Right renal cortex interstitium (tissue), 3 donors: ENCODE measurements around the gene IGF1R. TPM values are rescaled to one million over a fixed set of nuclear protein-coding genes. Genes with fewer than 3 reads are reported as not detected.

ENCODE experiments used
- DNase-seq, 3 donors: peaks; one replicate each; pipeline ENCODE4 v3.0.0-alpha.2; 2013; ENCODE audit warnings: low read depth in 3 of 3, low spot score in 2 of 3
- polyA plus RNA-seq, 3 donors: library from polyadenylated mRNA; unstranded; fragments of 120-200 nt; gene quantifications; one replicate each; pipeline ENCODE4 v1.2.1, GENCODE V29; 2013; ENCODE audit not compliant: insufficient read length in 3 of 3

IGF1R gene
- polyA plus RNA-seq, 3 donors: 41.7 to 48.8 (median 44.0) TPM

DNA sequence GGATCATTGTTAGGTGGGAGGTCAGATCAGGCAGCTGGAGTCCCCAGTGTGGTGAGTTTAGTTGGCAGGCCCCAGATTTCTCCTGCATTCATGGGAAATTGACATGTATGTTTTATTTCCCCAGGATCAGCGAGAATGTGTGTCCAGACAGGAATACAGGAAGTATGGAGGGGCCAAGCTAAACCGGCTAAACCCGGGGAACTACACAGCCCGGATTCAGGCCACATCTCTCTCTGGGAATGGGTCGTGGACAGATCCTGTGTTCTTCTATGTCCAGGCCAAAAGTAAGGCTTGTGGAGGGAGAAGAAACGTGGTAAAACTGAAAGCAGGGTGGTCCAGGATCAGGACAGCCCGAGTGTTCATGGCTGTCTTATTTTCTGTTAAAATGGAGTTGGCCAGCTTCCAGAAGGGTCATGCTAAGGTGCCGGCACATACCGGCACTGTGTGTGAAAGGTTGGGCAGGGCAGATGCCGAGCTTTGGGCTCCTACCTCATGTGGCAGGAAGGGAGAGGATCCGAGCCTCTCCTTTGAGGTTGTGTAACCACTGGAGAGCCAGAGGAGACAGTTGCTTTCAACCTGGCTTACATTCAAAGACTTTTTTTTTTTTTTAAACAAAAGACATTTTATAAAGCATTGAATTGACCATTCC, 276.2 kb downstream of the IGF1R start:
- no peak for DNase-seq

GRCh38 chr15:98926236-98926635, 277.9 kb downstream of the IGF1R start:
- DNase-seq: no peak

- no peak for DNase-seq
These were observed 278.7 kb downstream of the IGF1R start for GRCh38 chr15:98927022-98927421.

DNA sequence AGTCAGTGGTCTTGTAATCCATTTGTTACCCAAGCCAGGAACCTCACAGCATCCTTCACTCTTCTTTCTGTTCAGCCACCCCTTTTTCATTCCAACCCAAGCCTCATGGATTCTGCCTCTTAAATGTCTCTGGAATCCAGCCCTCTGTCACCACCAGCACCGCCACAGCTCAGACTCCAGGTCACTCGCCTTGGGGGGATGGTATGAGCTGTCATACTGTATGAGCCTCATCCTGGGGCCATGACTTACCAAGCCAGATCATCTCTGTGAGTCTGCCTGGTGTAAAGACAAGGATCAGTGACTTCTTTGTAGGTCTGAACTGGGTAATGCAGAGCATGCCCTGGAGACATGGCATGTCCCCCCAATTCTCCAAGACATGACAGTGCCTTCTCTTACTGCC, 279.7 kb downstream of the IGF1R start:
- no peak for DNase-seq

DNA sequence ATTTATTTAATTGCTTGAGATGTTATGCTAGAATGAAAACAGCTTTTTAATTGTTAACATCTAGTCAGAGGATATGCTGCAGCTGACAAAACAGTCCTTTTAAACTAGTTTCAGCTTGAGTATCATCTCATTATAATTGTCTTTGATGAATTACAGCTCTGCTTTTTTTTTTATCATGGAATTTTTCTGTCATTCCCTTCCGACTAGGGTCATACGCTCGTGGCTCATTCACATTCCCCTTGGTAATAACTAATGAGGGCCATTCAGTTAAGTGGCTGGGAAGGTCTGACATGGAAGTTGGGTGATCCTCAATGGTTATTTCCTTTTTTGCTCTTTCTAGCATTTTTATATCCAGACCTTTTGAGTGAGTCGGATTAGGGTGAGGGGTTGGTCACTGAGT, 282.2 kb downstream of the IGF1R start:
- no peak for DNase-seq

DNA sequence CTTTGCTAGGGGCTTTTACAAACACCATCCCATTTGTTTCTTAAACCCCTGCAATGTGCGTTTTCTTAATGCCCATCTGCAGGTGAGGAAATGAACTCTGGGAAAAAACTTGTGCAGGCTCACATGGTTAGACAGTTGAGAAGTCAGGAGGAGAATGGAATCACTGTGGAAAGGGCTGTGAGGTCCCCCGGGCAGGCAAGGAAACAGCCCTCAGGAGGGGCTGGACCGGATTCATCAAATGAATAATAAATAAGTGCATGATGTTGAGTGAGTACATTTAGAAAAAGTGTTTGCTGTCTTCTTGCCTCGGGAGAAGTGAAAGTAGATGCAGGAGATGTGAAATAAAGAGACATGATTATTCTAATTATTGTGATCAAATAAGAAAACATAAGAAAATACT, 282.7 kb downstream of the IGF1R start:
- no peak for DNase-seq

DNA sequence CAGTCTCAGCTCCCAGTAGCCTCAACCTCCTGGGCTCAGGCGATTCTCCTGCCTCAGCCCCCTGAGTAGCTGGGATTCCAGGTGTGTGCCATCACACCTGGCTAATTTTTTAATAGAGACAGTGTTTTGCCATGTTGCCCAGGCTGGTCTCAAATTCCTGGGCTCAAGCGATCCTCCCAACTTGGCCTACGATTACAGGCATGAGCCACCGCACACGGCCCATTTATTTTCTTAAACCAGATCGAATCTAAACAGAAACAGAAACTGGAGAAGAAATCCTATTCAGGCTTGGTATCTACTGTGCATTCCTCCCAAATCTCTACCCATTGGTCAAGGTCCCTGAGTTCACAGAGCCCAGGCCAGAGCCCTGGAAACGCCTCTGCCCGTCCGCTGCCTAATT, 285.1 kb downstream of the IGF1R start:
- DNase-seq: no peak

- no peak for DNase-seq
These were observed 287.4 kb downstream of the IGF1R start for GRCh38 chr15:98935736-98936135.

GRCh38 chr15:98937413-98938104, 289.2 kb downstream of the IGF1R start:
- DNase-seq: no peak

DNA sequence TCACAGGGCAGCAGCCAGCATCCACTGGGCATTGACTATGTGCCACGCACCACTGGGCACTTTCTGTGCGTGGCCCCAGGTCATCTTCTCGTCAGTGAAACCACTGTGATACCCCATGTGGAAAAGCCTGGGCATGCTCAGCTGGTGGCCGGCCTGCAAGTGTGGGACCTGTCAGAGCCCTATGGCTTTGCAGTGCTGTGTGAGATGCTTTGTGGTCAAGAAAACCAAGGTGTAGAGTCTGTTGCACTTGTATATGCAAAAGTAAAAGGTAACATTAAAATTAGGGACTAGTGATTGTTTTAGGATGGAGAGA, 289.7 kb downstream of the IGF1R start:
- DNase-seq: no peak

DNA sequence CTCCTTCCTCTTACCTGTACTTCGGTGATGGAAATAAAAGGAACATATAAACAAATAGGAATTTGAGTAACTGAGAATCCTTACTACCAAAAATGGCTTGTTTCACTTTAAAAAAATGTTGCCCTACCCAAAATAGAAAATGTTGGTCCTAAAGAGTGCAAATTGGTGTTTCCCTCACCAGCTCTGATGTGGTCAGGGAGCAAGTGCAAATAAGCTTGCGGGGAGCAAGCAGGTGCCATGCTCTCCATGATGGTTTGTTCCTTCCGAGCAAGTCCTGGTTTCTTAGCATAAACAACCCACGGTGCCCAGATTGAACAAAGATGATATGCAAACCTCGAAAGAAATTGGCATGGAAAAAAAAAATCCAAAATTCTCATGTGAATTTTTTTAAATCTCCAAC, 290.5 kb downstream of the IGF1R start:
- no peak for DNase-seq

DNA sequence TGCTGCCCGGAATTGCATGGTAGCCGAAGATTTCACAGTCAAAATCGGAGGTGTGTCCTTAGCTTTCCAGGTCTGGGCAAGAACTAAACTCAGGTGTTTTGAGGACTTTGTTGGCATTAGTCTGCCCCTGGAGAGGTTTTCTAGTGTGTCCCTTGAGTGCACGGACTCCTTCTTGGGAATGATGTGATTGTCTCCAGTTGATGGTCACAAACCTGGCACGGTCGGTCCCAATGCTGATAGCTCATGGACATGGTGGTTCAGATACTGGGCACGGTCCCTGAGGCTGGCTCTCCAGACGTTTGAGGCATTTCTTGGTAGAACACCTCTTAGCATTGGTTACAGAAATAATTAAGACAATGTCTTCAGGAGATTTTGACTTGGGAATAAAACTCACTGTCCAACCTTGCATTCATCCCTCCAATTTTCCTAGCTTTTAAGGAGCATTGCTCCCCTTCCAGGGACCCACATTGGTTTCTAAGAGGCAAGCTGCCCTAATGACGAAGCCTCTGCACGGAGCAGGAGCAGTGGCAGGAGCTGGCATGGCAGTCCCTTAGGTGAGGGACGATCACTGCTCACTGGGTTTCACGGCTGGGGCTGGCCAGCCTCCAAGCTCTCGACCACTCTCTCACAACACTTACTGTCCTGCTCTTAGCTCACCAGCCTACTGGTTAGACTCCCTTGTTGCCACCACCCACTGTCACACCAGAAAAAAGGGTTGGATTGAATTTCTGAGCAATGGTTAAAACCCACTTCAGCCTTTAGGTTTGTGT, 291.2 kb downstream of the IGF1R start:
- no peak for DNase-seq

- no peak for DNase-seq
These were observed 293.4 kb downstream of the IGF1R start for GRCh38 chr15:98941595-98942255.

DNA sequence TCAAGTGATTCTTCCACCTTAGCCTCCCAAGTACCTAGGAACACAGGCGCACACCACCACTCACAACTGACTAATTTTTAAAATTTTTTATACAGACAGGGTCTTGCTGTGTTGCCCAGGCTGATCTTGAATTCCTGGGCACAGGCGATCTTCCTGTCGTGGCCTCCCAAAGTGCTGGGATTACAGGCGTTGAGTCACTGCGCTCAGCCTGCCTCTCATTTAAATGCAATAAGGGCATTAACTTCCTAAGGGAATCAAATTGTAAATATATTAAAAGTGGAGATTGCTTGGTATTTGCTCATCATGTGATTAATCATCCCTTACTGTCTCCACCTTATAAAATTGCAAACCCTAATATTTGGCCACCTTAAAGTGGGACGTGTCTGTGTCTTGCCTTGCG, 294.1 kb downstream of the IGF1R start:
- no peak for DNase-seq

DNA sequence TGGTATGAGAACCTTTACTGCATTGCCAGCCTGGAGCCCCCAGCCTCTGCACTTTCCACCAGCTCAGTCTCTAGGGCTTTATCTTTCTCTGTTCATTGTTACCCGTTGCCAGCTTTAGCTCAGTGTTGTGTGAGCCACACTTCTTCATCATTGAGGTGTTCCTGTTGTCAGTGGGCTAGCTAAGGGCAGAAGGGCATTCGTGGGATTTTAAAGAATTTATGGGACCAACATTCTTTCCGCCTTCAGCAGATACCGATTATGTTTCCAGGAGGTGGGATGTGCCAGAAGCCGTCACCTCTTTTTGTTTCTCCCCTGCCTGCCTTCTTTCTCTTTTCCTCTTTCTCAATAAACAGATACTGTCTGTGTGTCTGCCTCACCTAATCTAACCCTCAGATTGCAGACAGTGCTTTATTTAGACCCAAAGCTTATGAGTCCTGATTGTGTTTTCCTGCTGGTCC, 294.7 kb downstream of the IGF1R start:
- DNase-seq: no peak

- DNase-seq: no peak
These were observed 295.3 kb downstream of the IGF1R start for GRCh38 chr15:98943601-98944151.

DNA sequence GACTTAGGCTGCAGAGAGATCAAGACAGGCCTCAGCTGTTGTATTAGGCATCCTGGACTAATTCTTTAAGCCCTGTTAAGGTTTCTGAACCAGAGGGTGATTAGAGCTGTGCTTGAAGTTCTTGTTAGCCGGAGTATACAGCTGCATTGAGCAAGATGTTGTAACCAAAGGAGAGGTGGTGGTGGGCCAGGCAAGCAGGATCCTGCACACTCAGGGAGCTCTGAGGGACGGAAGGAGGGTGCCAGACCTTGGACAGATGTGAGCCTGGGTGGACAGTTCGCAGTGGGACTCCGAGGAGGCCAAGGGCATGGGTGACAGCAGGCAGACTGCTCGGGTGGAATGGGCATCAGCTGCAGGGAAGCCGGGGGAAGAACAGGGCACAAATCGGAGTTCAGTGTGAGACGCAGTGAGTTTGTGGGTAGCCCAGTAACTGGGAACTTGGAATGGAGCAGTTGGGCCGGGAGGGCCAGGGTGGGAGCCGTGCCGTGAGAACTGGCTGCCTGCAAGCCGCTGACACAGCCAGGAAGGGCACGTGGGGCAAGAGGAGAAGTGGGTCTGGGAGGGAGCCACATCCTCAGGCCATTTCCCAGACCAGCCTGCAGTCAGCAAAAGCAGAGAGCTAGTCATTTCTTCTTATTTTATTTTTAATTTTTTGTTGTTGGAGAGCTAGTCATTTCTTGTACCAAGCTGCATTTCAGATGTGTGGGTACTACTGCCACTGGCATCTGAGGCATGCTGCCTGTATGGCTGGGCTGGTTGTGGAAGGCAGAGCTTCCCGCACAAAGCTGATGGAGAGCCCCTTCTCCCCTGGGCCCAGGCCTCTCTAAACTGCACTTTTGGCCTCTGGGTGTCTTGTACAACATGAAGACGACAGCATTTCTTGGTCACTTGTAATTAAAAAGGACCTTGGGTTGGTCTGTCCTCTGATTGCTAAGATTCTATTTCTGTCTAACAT, 298.2 kb downstream of the IGF1R start:
- no peak for DNase-seq

- DNase-seq: no peak
These were observed 300.1 kb downstream of the IGF1R start for GRCh38 chr15:98948456-98948855.

GRCh38 chr15:98948941-98949340, 300.6 kb downstream of the IGF1R start:
- DNase-seq: no peak

- DNase-seq: no peak
These were observed 301.3 kb downstream of the IGF1R start for GRCh38 chr15:98949624-98950023.
